ENCODE results near the gene FLNC.

FLNC gene

GRCh38 chr7:128888039-128888755 lies 58.0 kb downstream of the FLNC start:
- no peak for TF ChIP-seq CTCF (IDR thresholded peaks at IDR 0.05; ENCODE audit: extremely low read depth, missing control alignments)
- no peak for DNase-seq (ENCODE audit: low spot score)

DNA sequence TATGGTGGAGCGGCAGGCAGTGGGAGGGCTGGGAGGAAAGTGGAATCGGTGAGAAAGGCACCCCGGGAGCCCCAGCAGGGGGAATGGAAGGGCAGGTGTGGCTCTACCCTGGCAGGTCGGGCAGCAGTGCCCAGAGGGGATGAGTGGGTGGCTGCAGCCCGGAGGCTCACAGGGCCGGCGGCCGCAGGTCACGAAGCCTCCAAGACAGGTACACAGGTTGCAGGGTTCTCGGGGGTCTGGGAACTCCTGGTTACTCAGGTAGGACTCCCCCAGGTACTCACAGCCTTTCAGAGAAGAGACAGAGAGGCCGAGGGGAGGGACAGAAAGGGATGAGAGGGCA lies 58.5 kb downstream of the FLNC start:
- no peak for TF ChIP-seq CTCF (IDR thresholded peaks at IDR 0.05; ENCODE audit: extremely low read depth, missing control alignments)
- DNase-seq (ENCODE audit: low spot score): no peak

DNA sequence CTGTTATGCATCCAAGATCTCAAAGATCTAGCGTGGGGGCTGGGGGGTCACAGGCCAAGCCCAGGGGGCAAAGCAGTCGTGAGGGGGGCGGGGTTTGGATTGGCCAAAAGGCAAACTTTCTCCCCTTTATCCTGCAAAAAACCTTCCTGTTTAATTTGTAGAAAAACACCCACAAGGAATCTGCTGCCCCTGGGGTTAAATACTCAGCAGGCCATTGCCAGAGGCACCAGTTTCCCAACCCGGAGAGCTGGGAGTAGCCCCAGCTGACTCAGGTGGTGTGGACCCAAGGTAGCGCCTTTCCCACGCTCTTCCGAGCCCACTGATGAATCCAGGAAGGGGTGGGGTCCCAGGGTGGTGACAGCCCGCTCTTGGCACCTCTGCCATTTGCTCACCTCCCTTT lies 58.9 kb downstream of the FLNC start:
- DNase-seq (ENCODE audit: low spot score): no peak
- no peak for TF ChIP-seq CTCF (IDR thresholded peaks at IDR 0.05; ENCODE audit: extremely low read depth, missing control alignments)

- no peak for DNase-seq (ENCODE audit: low spot score)
- no peak for TF ChIP-seq CTCF (IDR thresholded peaks at IDR 0.05; ENCODE audit: extremely low read depth, missing control alignments)
Measured at GRCh38 chr7:128890306-128891109, 60.3 kb downstream of the FLNC start.

DNA sequence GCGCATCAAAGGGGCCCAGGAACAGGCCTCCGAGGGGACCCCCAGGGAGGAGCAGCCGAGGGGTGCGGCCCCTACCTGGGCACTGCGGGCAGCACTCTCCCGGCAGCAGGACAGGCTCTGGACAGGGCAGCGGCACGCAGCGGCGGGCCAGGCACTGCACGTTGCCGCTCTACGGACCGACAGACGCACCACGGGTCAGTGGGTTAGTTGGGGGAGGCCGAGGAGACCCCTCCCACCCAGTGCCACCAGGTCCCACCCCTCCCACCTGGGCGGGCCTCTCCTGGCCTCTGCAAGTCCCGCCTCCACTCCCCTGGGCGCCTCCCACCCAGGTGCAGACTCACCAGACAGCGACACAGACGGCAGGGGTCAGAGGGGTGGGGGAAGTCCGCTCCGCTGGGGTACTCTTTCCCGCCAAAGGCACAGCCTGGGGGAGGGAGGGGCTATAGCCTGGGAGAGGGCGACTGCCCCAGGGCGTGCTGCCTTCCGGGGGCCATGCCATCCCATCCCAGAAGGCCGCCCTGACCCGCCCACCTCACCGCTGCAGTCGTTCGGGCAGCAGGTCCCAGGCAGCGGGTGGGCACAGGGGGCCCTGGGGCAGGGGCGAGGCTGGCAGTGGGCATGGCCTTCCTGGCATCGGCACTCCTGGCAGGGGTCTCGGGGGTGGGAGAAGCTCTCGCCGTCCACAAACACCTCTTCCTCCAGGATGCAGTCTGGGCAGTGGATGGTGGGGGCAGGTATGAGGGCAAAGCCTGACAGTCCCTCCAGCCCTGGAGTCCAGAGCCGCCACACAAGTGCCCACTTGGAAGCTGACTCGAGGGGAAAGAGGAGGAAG lies 61.1 kb downstream of the FLNC start:
- DNase-seq (ENCODE audit: low spot score): no peak
- TF ChIP-seq CTCF (IDR thresholded peaks at IDR 0.05; ENCODE audit: extremely low read depth, missing control alignments): no peak

DNA sequence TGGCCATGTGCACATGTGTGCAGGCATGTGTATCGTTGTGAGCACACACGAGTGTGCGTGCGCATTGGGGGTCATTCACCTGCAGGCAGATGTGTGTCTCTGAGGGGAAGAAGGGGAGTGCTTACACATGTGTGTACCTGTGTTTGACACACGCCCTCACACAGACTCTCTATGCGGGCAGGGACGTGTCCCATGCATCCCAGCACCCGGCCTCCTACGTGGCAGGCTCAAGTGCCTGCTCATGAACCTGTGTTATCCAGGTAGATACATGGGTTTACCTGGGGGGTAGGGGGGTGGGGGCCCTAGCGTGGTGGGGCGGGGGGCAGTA lies 61.7 kb downstream of the FLNC start:
- no peak for DNase-seq (ENCODE audit: low spot score)
- TF ChIP-seq CTCF (IDR thresholded peaks at IDR 0.05; ENCODE audit: extremely low read depth, missing control alignments): no peak
